OCI-LY1 (cell line): Measurements from ENCODE around the gene RGS7.

ENCODE experiments used
- H2AFZ ChIP-seq: fragments of 200-600 bp; sonication (generic), shearing (Covaris generic); 2 replicates; pipeline ENCODE4 v1.6.0; 2014; ENCODE audit warnings: antibody characterized with exemption, mild to moderate bottlenecking, low read length
- H3F3A ChIP-seq: fragments of 200-600 bp; sonication (generic), shearing (Covaris generic); 2 replicates; pipeline ENCODE4 v1.6.0; 2014; ENCODE audit warnings: mild to moderate bottlenecking, antibody characterized with exemption, low read length, moderate library complexity; ENCODE audit not compliant: insufficient read depth
- H3K27ac ChIP-seq: fragments of 200-600 bp; sonication (generic); 2 replicates; pipeline ENCODE4 v1.5.1; 2014; ENCODE audit warnings: low read length, mixed run types, mild to moderate bottlenecking, low read depth; ENCODE audit not compliant: poor library complexity, severe bottlenecking
- H3K27me3 ChIP-seq: fragments of 200-600 bp; sonication (generic); 2 replicates; pipeline ENCODE4 v1.6.0; 2014; ENCODE audit warnings: antibody characterized with exemption, mild to moderate bottlenecking, low read length, moderate library complexity; ENCODE audit not compliant: insufficient read depth
- H3K36me3 ChIP-seq: fragments of 200-600 bp; sonication (generic); 2 replicates; pipeline ENCODE4 v1.6.1; 2014; ENCODE audit warnings: mild to moderate bottlenecking, antibody characterized with exemption, low read length, moderate library complexity, mixed read lengths; ENCODE audit not compliant: insufficient read depth
- H3K4me1 ChIP-seq: fragments of 200-600 bp; sonication (generic); 2 replicates; pipeline ENCODE4 v1.5.1; 2014; ENCODE audit warnings: mild to moderate bottlenecking, low read length, moderate library complexity; ENCODE audit not compliant: insufficient read depth, severe bottlenecking
- H3K4me2 ChIP-seq: fragments of 200-600 bp; sonication (generic), shearing (Covaris generic); 2 replicates; pipeline ENCODE4 v1.6.1; 2014; ENCODE audit warnings: low read length
- H3K4me3 ChIP-seq: fragments of 200-600 bp; sonication (generic); 2 replicates; pipeline ENCODE4 v1.5.1; 2014; ENCODE audit warnings: low read length, low read depth, mild to moderate bottlenecking, mixed read lengths; ENCODE audit not compliant: poor library complexity, severe bottlenecking
- H3K79me2 ChIP-seq: fragments of 200-600 bp; shearing (Covaris generic); 2 replicates; pipeline ENCODE4 v1.6.1; 2016; ENCODE audit warnings: mixed run types, low read length, mixed read lengths; ENCODE audit not compliant: insufficient read depth
- H3K9ac ChIP-seq: fragments of 200-600 bp; sonication (generic), shearing (Covaris generic); 2 replicates; pipeline ENCODE4 v1.6.1; 2014; ENCODE audit warnings: mild to moderate bottlenecking, low read length, mixed read lengths
- H3K9me2 ChIP-seq: fragments of 200-600 bp; sonication (generic), shearing (Covaris generic); 2 replicates; pipeline ENCODE4 v1.6.1; 2014; ENCODE audit warnings: low read depth, mild to moderate bottlenecking, low read length, mixed read lengths
- H3K9me3 ChIP-seq: fragments of 200-600 bp; shearing (Covaris generic); 2 replicates; pipeline ENCODE4 v1.6.1; 2014; ENCODE audit warnings: low read length, mixed read lengths
- H4K20me1 ChIP-seq: fragments of 200-600 bp; sonication (generic), shearing (Covaris generic); 2 replicates; pipeline ENCODE4 v1.6.0; 2016; ENCODE audit warnings: mild to moderate bottlenecking, low read length; ENCODE audit not compliant: insufficient read depth
- CTCF ChIP-seq: fragments of 200-600 bp; sonication (generic), shearing (Covaris generic); IDR thresholded peaks from 2 replicates; pipeline ENCODE4 v1.5.1; 2017; ENCODE audit warnings: mild to moderate bottlenecking, antibody characterized with exemption, low read length, moderate library complexity, mixed read lengths
- EZH2 ChIP-seq: fragments of 200-600 bp; sonication (generic), shearing (Covaris generic); IDR thresholded peaks from 2 replicates; pipeline ENCODE4 v1.8.0; 2017; ENCODE audit warnings: borderline replicate concordance, mixed run types, mild to moderate bottlenecking, antibody characterized with exemption, low read length, moderate library complexity, mixed read lengths

The RGS7 gene

GRCh38 chr1:241235256-241235897 lies 121.6 kb downstream of the RGS7 start:
- no peaks in the 10 kb centered on the region for H3K79me2 ChIP-seq
- H3K36me3 ChIP-seq, result no peaks in the 10 kb centered on the region
- H3K9ac ChIP-seq, result no peak overlapping the region
- TF ChIP-seq EZH2 (no peak), CTCF (no peak)
- H3F3A ChIP-seq, result no peaks in the 10 kb centered on the region
- no peaks in the 10 kb centered on the region for H3K9me2 ChIP-seq
- H2AFZ ChIP-seq, result no peak overlapping the region
- H3K4me2 ChIP-seq, result no peak overlapping the region
- H3K27ac ChIP-seq, result no peak overlapping the region
- no peak overlapping the region for H3K4me3 ChIP-seq
- no peaks in the 10 kb centered on the region for H3K4me1 ChIP-seq
- H4K20me1 ChIP-seq, result no peaks in the 10 kb centered on the region
- H3K9me3 ChIP-seq, result no peaks in the 10 kb centered on the region
- H3K27me3 ChIP-seq, result no peaks in the 10 kb centered on the region

GRCh38 chr1:241229711-241230110 lies 127.3 kb downstream of the RGS7 start:
- H3K79me2 ChIP-seq, result no peaks in the 10 kb centered on the region
- H2AFZ ChIP-seq, result no peak overlapping the region
- no peaks in the 10 kb centered on the region for H4K20me1 ChIP-seq
- no peaks in the 10 kb centered on the region for H3K9me3 ChIP-seq
- H3K27me3 ChIP-seq, result no peaks in the 10 kb centered on the region
- no peak overlapping the region for H3K9ac ChIP-seq
- no peak overlapping the region for H3K4me2 ChIP-seq
- no peaks in the 10 kb centered on the region for H3K36me3 ChIP-seq
- no peaks in the 10 kb centered on the region for H3K4me1 ChIP-seq
- no peak overlapping the region for H3K27ac ChIP-seq
- TF ChIP-seq CTCF, result no peak
- H3K4me3 ChIP-seq, result no peak overlapping the region
- no peaks in the 10 kb centered on the region for H3F3A ChIP-seq
- H3K9me2 ChIP-seq, result no peaks in the 10 kb centered on the region

- Histone ChIP-seq H3K4me1 (no peaks in the 10 kb centered on the region), H3K36me3 (no peaks in the 10 kb centered on the region), H3F3A (no peaks in the 10 kb centered on the region), H3K27ac (no peak overlapping the region), H3K79me2 (no peaks in the 10 kb centered on the region), H3K9ac (no peak overlapping the region), H3K9me3 (no peaks in the 10 kb centered on the region), H4K20me1 (no peaks in the 10 kb centered on the region), H3K27me3 (no peaks in the 10 kb centered on the region), H3K4me2 (no peak overlapping the region), H2AFZ (no peak overlapping the region), H3K9me2 (no peaks in the 10 kb centered on the region), H3K4me3 (no peak overlapping the region)
- no peak for TF ChIP-seq CTCF
- no peak for TF ChIP-seq EZH2
These were observed 127.8 kb downstream of the RGS7 start for GRCh38 chr1:241229216-241229615.
